ENCODE measurements around the gene ADAMTS3. TPM values are rescaled to one million over a fixed set of nuclear protein-coding genes. Genes with fewer than 3 reads are reported as not detected.

ADAMTS3 gene
- total RNA-seq, 1 experiment from 2014 or later = 4.4 TPM

DNA sequence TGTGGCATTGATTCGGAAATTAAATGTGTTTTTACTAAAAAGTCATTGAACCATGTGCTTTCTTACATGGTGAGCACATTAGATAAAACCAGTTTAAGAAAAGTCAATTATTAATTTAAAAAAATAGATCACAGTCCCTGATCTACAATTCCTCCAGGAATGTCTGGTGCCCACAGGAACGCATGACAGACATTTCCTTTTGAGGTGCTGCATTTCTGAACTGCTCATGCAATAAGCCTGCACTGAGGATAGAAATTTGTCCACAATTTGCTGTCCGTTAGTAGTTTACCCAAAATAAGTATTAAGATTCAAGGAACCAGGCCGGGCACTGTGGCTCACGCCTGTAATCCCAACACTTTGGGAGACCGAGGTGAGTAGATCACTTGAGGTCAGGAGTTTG is 8.2 kb upstream of the ADAMTS3 start:
- no peaks in the 10 kb centered on the region for H3K36me3 Mint-ChIP-seq
- DNase-seq (ENCODE audit: low spot score) = no peak
- CTCF ChIA-PET = no interaction called here
- H3K4me3 Mint-ChIP-seq = no peak overlapping the region
- H3K27ac Mint-ChIP-seq = no peak overlapping the region
- ATAC-seq = no peak
- POLR2A ChIA-PET = no interaction called here
- no peaks in the 10 kb centered on the region for H3K27me3 Mint-ChIP-seq (ENCODE audit: low read depth)
- H3K4me1 Mint-ChIP-seq = peaks cover under 1% of the 10 kb centered on the region
- peaks cover 4% of the 10 kb centered on the region for H3K9me3 Mint-ChIP-seq
- TF ChIP-seq SP1 (CRISPR knock-in tag; conservative IDR thresholded peaks at IDR 0.05) (no peak), ZNF232 (CRISPR knock-in tag; IDR thresholded peaks at IDR 0.05) (no peak), RORB (CRISPR knock-in tag; IDR thresholded peaks at IDR 0.05) (no peak), FOXP1 (CRISPR knock-in tag; IDR thresholded peaks at IDR 0.05; ENCODE audit: borderline replicate concordance) (no peak), JAZF1 (CRISPR knock-in tag; IDR thresholded peaks at IDR 0.05) (no peak), IRF2 (CRISPR knock-in tag; IDR thresholded peaks at IDR 0.05; ENCODE audit: borderline replicate concordance, low read depth) (no peak)
- TF ChIP-seq, protein P1, sequence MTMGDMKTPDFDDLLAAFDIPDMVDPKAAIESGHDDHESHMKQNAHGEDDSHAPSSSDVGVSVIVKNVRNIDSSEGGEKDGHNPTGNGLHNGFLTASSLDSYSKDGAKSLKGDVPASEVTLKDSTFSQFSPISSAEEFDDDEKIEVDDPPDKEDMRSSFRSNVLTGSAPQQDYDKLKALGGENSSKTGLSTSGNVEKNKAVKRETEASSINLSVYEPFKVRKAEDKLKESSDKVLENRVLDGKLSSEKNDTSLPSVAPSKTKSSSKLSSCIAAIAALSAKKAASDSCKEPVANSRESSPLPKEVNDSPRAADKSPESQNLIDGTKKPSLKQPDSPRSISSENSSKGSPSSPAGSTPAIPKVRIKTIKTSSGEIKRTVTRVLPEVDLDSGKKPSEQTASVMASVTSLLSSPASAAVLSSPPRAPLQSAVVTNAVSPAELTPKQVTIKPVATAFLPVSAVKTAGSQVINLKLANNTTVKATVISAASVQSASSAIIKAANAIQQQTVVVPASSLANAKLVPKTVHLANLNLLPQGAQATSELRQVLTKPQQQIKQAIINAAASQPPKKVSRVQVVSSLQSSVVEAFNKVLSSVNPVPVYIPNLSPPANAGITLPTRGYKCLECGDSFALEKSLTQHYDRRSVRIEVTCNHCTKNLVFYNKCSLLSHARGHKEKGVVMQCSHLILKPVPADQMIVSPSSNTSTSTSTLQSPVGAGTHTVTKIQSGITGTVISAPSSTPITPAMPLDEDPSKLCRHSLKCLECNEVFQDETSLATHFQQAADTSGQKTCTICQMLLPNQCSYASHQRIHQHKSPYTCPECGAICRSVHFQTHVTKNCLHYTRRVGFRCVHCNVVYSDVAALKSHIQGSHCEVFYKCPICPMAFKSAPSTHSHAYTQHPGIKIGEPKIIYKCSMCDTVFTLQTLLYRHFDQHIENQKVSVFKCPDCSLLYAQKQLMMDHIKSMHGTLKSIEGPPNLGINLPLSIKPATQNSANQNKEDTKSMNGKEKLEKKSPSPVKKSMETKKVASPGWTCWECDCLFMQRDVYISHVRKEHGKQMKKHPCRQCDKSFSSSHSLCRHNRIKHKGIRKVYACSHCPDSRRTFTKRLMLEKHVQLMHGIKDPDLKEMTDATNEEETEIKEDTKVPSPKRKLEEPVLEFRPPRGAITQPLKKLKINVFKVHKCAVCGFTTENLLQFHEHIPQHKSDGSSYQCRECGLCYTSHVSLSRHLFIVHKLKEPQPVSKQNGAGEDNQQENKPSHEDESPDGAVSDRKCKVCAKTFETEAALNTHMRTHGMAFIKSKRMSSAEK (CRISPR knock-in tag; IDR thresholded peaks at IDR 0.05; ENCODE audit: borderline replicate concordance) = no peak
- TF ChIP-seq, protein P2, sequence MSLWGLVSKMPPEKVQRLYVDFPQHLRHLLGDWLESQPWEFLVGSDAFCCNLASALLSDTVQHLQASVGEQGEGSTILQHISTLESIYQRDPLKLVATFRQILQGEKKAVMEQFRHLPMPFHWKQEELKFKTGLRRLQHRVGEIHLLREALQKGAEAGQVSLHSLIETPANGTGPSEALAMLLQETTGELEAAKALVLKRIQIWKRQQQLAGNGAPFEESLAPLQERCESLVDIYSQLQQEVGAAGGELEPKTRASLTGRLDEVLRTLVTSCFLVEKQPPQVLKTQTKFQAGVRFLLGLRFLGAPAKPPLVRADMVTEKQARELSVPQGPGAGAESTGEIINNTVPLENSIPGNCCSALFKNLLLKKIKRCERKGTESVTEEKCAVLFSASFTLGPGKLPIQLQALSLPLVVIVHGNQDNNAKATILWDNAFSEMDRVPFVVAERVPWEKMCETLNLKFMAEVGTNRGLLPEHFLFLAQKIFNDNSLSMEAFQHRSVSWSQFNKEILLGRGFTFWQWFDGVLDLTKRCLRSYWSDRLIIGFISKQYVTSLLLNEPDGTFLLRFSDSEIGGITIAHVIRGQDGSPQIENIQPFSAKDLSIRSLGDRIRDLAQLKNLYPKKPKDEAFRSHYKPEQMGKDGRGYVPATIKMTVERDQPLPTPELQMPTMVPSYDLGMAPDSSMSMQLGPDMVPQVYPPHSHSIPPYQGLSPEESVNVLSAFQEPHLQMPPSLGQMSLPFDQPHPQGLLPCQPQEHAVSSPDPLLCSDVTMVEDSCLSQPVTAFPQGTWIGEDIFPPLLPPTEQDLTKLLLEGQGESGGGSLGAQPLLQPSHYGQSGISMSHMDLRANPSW (CRISPR knock-in tag; conservative IDR thresholded peaks at IDR 0.05; ENCODE audit: low read depth) = no peak
- TF ChIP-seq, protein P3, sequence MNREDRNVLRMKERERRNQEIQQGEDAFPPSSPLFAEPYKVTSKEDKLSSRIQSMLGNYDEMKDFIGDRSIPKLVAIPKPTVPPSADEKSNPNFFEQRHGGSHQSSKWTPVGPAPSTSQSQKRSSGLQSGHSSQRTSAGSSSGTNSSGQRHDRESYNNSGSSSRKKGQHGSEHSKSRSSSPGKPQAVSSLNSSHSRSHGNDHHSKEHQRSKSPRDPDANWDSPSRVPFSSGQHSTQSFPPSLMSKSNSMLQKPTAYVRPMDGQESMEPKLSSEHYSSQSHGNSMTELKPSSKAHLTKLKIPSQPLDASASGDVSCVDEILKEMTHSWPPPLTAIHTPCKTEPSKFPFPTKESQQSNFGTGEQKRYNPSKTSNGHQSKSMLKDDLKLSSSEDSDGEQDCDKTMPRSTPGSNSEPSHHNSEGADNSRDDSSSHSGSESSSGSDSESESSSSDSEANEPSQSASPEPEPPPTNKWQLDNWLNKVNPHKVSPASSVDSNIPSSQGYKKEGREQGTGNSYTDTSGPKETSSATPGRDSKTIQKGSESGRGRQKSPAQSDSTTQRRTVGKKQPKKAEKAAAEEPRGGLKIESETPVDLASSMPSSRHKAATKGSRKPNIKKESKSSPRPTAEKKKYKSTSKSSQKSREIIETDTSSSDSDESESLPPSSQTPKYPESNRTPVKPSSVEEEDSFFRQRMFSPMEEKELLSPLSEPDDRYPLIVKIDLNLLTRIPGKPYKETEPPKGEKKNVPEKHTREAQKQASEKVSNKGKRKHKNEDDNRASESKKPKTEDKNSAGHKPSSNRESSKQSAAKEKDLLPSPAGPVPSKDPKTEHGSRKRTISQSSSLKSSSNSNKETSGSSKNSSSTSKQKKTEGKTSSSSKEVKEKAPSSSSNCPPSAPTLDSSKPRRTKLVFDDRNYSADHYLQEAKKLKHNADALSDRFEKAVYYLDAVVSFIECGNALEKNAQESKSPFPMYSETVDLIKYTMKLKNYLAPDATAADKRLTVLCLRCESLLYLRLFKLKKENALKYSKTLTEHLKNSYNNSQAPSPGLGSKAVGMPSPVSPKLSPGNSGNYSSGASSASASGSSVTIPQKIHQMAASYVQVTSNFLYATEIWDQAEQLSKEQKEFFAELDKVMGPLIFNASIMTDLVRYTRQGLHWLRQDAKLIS (CRISPR knock-in tag; IDR thresholded peaks at IDR 0.05; ENCODE audit: borderline replicate concordance) = no peak
- TF ChIP-seq, protein P4, sequence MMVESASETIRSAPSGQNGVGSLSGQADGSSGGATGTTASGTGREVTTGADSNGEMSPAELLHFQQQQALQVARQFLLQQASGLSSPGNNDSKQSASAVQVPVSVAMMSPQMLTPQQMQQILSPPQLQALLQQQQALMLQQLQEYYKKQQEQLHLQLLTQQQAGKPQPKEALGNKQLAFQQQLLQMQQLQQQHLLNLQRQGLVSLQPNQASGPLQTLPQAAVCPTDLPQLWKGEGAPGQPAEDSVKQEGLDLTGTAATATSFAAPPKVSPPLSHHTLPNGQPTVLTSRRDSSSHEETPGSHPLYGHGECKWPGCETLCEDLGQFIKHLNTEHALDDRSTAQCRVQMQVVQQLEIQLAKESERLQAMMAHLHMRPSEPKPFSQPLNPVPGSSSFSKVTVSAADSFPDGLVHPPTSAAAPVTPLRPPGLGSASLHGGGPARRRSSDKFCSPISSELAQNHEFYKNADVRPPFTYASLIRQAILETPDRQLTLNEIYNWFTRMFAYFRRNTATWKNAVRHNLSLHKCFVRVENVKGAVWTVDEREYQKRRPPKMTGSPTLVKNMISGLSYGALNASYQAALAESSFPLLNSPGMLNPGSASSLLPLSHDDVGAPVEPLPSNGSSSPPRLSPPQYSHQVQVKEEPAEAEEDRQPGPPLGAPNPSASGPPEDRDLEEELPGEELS (CRISPR knock-in tag; IDR thresholded peaks at IDR 0.05) = no peak

DNA sequence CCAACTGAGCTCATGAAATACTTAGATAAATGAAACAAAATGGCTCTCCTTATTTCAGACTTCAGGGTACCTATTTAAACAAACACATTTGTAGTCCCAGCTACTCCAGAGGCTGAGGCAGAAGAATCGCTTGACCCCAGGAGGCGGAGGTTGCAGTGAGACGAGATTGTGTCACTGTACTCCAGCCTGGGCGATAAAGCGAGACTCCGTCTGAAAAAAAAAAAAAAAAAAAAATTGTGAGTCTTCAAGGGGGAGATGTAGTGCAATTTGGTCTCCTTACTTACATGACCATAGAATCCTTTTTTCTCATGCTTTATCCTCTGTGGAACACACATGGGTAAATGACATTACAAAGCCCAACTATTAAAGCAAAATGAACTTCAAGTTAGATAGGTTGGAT is 2.3 kb upstream of the ADAMTS3 start:
- Mint-ChIP-seq H3K9me3 (peaks cover 4% of the 10 kb centered on the region), H3K27me3 (ENCODE audit: low read depth) (no peaks in the 10 kb centered on the region; the same call in 1 of the 2 replicates), H3K4me3 (no peak overlapping the region), H3K4me1 (peaks cover 39% of the 10 kb centered on the region), H3K27ac (no peak overlapping the region), H3K36me3 (no peaks in the 10 kb centered on the region)
- no peak for ATAC-seq
- CTCF ChIA-PET = no interaction called here
- DNase-seq (ENCODE audit: low spot score) = no peak
- POLR2A ChIA-PET = no interaction called here
- TF ChIP-seq, protein P5, sequence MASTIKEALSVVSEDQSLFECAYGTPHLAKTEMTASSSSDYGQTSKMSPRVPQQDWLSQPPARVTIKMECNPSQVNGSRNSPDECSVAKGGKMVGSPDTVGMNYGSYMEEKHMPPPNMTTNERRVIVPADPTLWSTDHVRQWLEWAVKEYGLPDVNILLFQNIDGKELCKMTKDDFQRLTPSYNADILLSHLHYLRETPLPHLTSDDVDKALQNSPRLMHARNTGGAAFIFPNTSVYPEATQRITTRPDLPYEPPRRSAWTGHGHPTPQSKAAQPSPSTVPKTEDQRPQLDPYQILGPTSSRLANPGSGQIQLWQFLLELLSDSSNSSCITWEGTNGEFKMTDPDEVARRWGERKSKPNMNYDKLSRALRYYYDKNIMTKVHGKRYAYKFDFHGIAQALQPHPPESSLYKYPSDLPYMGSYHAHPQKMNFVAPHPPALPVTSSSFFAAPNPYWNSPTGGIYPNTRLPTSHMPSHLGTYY (CRISPR knock-in tag; IDR thresholded peaks at IDR 0.05) = no peak
- TF ChIP-seq ZNF219 (CRISPR knock-in tag; IDR thresholded peaks at IDR 0.05; ENCODE audit: borderline replicate concordance) (no peak), ZNF232 (CRISPR knock-in tag; IDR thresholded peaks at IDR 0.05) (no peak), HMGA2 (CRISPR knock-in tag; IDR thresholded peaks at IDR 0.05) (no peak), SMAD3 (CRISPR knock-in tag; IDR thresholded peaks at IDR 0.05; ENCODE audit: borderline replicate concordance) (no peak), SMAD4 (CRISPR knock-in tag; IDR thresholded peaks at IDR 0.05) (no peak), ZNF138 (CRISPR knock-in tag; conservative IDR thresholded peaks at IDR 0.05) (no peak), GTF2I (CRISPR knock-in tag; conservative IDR thresholded peaks at IDR 0.05) (no peak), EMX1 (CRISPR knock-in tag; IDR thresholded peaks at IDR 0.05) (no peak)
- TF ChIP-seq, protein P6, sequence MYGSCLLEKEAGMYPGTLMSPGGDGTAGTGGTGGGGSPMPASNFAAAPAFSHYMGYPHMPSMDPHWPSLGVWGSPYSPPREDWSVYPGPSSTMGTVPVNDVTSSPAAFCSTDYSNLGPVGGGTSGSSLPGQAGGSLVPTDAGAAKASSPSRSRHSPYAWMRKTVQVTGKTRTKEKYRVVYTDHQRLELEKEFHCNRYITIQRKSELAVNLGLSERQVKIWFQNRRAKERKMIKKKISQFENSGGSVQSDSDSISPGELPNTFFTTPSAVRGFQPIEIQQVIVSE (CRISPR knock-in tag; IDR thresholded peaks at IDR 0.05; ENCODE audit: borderline replicate concordance) = no peak
- TF ChIP-seq, protein P7, sequence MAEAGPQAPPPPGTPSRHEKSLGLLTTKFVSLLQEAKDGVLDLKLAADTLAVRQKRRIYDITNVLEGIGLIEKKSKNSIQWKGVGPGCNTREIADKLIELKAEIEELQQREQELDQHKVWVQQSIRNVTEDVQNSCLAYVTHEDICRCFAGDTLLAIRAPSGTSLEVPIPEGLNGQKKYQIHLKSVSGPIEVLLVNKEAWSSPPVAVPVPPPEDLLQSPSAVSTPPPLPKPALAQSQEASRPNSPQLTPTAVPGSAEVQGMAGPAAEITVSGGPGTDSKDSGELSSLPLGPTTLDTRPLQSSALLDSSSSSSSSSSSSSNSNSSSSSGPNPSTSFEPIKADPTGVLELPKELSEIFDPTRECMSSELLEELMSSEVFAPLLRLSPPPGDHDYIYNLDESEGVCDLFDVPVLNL (CRISPR knock-in tag; IDR thresholded peaks at IDR 0.05; ENCODE audit: borderline replicate concordance, low read depth) = no peak
